ENCODE measurements around the gene CYREN.
"Not testable (repeated sequence)": the region's sequence is repeated elsewhere in the genome, so short reads cannot be mapped to it uniquely, and the experiment has no call there.

Gene CYREN, protein sequence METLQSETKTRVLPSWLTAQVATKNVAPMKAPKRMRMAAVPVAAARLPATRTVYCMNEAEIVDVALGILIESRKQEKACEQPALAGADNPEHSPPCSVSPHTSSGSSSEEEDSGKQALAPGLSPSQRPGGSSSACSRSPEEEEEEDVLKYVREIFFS

DNA sequence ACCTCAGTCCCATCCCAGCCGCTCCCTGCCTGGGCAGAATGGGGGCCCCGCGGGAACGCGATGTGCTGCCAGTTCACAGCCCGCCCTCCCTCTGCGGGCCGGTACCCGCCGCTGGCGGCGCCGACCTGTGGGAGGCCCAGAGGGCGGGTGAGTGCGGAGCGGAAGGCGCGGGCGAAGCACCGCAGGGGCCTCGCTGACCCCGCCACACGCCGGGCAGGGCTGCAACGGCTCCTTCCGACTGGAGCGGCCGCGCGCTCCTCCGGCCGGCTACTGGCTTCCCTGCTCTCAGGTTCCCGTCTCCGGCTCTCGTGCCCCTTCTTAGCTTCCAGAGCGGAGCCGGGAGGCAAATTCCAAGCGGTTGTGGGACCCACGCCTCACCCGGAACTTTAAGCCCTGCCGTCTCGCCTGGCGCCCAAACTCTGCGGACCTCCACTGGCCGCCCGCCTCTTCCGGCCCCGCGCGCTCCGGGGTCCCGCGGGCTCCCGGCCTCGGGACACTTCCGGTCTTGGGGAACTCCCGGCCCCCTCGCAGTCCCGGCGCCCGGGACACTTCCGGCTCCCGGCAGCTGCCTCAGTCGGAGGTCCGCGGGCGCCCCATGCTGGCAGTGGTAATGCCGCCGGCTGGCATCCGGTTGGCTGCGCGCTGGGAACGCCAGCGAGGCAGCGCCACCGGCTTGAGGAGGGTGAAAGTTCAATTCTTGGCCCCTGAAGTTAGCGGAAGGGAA, at the start of gene CYREN:
Gene CYREN, minus strand, starts transcription at position 434 of the 724 bp plus-strand sequence. CDS start 1,785 bp downstream, outside the sequence.
- FAIRE-seq: no peak

DNA sequence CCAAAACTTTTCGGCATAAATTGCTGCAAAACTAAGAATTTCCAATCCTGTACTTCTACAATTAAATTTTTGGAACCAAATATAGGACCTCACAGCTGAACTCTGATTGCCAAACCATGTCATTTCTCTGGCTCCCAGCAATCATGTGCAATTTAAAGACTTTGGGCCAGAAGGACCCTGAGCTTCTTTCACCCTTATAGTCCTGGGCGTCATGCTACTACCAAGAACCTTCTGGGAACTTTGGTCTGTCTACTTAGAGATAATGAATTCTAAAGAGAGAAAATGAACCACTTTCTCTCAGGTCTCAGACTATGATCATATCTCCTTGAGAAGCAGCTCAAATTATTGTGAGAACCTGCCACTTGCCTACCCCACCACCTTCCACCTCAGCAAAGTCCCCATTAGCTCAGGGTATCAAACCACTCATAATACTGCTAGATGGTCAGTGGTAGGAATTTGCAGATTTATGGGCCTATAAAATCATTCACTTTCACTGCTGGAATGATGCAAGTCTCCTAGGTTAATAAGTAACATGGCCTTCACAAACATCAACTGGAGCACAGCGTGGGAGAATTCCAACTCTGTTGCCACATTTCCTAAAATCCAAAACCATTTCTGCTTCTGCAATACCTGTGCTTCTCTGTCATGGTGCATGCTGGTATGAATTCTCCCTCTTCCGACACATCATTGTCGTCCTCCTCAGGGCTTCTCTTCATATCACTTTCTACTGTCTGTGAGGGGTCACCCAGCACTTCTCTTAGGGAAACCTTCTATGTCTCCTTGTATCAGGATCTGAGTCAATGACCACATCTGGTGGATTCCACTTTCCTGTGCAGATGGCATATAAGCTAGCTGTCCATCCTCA, 47.4 kb upstream of the CYREN start:
- FAIRE-seq: no peak

DNA sequence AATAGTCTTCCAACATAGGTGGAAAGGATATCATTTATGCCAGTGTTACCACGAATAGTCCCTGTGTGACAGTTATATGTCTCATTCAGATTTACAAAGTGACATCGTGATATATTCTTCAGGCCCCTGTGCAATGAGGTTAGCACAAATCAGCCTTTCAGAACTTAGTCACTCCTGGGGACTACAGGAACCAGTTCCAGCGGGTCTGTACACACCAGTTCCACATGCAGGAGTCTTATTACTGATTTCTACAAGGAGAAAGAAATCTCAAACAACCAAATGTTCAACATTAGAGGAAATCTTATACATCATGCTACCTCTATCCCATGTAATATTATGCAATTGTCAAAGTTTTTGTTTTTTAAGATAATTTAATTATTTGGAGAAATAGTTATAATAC, 45.2 kb upstream of the CYREN start:
- no peak for FAIRE-seq

DNA sequence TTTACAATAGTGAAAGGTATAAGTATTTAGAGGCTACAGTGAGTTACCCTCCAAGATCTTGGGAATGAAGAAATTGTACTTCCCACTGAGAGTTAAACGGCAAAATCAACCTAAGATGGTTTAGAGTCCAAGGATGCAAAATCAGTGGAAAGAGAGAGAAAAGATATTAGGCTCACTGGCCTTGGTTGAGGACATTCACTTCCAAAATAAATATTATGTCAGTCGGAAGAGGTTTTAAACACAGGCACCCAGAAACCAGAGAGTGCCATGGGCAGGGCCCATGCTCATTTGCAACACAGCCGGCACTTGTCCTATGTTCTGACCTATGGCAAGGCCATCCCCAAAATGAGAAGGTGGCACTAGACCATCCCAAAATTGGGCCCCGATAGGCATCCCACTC, 44.7 kb upstream of the CYREN start:
- no peak for FAIRE-seq

DNA sequence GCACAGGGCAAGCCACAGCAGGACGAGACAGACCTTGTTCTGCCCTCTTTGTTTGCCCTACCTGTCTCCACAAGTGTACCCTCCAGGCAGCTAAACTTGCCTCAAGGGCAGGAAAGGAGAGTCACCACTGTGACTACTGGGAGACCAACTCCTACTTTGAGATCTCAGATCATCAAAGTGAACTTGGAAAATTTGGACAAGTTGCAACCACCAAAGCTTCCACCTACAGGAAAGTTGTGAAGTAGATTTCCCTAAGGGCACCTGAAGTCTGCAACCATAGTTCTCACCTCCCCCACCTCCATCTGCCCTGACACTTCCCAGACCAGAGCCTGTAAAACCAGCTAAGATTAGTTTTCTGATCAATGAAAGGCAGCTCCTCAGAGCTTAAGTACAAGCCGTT, 43.3 kb upstream of the CYREN start:
- no peak for FAIRE-seq

DNA sequence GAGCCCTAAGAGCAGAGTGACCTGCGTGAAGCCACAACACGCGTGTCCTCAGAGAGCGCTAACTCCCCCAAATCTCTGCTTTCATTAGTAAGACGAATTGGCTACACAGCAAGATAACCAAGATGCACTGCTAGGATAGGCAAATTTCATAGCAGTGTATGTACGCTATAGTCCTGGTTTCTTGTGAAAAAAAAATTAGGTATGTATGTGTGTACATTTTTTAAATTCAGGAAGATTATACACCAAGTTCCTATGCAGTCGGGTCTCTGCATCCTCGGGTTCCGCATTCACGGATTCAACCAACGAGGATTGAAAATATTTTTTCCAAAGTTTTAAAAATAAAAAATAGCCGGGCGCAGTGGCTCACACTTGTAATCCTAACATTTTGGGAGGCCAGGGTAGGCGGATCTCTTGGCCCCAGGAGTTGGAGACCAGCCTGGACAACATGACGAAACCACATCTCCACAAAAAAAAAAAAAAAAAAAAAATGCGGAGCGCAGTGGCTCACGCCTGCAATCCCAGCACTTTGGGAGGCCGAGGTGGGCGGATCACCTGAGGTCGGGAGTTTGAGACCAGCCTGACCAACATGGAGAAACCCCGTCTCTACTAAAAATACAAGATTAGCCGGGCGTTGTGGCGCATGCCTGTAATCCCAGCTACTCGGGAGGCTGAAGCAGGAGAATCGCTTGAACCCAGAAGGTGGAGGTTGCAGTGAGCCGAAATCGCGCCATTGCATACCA, 41.6 kb upstream of the CYREN start:
- FAIRE-seq: not testable (repeated sequence)

DNA sequence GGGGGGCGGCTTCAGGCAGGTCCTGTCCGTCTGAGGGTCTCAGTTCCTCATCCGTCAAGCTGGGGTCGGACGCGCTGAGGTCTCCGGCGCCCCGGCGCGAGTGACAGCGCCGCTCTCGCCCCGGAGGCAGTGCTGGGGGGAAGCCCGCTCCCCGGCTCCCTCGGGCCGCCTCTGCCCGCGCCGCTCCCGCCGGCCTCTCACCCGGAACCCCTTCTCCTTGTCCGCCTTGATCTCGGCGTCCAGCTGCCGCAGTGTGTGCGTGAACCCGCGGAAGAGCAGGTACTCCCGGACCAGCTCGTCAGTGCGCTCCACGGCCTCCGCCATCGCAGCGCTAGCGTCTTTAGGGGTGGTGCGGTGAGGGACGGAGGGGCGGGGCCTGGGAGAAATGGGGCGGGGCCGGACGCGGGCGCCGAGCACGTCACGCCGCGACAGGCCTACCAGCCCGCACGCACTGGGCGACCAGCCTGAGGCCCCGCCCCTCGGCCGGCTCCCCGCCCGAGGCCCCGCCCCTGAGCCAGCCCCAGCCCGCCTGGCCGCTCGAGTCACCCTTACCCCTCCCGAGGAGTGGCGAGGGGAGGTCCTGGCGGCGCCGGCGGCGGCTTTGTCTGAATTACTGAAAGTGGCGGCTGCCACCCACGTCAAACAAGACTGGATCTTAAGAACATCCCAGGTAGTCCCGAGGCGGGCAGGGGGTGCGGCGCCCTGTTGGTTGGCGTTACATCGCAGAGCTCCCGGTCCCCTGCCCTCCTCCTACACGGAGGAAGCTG, 40.9 kb upstream of the CYREN start, which contains the start of gene WDR91:
Gene WDR91, minus strand, starts transcription at position 348 of the 767 bp plus-strand sequence. Its CDS starts 24 bp downstream, at position 324.
- FAIRE-seq: no peak

DNA sequence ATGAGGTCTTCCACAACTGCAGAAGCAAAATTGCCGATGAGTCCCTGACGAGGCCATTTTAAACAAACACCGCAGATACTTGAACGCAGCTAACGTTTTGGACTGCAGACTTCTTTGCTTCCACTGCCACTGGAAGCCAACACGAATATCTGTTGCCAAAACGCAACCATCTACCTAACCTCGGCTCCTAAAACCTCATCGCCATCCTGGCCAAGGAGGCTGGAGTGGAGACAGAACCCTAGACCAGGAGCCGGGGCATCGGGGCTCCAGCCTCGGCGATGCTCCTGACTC, 40.3 kb upstream of the CYREN start:
- FAIRE-seq: no peak

DNA sequence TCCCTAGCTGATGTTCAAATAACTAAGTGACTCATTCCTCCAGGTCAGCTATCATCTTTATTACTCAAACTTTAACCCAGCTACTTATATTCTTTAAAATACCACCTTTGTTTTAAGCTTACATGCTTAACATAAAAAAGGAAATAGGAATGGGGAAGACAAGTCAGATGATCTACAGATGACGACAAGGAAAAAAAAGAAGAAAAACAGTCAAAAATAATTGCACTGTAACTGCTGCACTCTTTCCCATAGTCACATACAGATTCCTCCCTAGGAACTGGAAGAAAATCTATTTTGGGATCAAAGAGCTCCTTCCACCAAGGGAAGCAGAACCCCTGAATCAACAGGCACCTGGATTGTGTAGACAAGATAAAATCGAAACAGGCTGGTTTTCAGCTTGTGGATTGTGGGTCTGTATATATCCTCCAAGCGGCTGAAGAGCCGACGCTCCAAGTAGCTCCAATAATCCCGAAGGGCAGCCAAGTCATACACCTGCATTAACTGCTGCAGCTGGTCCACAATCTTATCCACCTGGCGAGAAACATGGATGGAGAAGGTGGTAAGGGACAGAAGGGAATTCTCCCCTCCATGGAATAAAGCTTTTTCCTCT, 38.8 kb upstream of the CYREN start:
- FAIRE-seq: no peak

DNA sequence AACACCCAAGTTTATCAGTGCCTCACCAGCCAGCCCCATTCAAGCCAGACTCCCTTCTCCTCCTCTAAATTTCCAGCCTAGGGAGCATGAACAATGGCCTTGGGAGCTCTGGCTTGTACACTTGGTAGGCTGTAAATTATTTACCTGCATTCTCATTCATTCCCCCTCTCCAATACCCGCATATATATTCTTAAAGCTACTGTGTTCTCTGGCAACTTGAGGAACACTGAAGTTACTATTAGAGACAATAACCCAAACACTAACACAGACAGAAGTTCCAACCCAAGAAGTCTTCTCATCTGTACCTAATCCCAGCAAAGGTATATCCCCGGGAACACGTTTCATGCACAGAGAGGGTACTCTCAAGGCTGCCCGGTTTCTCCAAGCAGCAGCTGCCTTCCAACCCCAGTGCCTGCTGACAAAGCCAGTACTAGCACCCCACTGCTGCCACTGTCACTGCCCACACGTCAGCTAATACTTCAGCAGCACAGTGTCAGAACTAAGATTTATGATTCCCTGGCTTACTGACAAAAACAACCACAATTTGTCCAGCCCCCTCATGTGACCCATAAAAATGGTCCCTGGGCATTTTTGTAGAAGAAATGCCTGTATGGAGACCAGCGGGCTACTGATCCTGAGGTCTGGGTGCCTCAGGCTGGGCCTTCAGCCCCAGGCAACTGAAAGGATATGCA, 37.7 kb upstream of the CYREN start:
- no peak for FAIRE-seq

DNA sequence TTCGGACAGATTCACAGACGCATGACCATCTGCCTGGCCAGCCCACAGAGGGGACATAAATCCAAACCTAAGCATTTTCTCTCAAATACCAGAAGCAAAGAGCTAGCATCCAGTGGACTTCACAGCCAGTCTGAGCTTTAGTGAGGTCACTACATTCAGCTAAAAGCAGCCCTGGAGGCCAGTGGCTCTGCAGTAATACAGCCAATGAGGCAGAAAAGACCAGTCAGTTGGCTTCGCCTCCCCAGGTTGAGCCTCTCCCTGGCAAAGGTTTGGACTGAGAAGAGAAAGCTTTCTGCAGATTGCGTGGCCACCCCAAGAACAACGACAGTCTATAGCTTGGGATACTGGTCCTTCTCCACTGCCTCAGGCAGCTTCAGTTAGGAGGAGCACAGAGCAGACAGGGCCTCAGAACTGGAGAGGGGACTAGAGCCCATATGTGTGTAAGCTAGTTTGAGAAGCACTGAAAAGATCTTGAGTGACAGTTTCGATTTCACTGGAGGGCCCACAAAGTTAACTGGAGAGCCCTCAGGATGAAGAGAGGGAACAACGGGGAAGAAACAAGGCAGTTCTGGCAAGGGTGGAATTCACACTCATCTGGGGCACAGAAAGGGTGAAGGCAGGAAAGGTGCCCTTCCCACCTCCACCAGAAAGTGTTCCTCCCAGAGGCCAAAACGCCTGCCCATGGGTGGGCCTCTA, 37.0 kb upstream of the CYREN start:
- no peak for FAIRE-seq

DNA sequence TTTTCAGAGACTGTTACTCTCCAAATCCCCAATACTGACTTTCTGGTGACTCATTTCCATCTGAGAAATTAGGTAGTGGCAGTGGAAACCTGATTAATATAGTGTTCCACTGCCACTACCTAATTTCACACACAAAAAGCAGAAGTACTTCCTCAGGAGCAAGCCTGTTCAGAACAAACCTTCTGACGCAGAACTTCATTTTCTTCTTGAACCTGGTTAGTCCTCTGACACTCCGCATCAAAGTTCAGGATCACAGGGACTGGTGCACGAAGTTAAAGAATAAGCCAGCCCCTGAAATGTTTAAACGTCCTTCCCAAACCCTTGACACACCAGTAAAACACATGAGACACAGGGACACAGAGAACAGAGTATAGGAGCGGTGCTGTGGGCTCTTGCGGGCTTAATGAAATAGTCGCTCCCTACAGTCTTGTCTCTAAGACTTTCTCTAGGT, 36.5 kb upstream of the CYREN start:
- no peak for FAIRE-seq

DNA sequence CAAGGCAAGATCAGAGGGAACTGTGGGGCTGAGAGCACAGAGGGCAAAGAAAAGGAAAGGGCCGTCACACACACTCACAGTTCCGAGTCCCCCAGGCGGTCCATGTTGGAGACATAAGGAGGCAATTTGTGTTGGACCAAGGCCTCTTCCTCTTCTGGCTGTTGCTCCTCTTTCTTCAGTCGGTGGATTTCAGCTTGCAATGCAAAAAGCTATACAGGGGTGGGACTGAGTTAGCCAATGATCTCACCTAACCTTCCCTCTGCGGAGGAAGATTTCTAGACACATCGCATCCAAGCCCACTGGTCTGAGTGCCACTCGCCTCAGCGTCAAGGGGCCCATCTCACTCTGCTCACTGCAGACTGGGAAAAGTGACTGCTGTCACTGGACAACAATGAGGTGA, 35.3 kb upstream of the CYREN start:
- FAIRE-seq: no peak

DNA sequence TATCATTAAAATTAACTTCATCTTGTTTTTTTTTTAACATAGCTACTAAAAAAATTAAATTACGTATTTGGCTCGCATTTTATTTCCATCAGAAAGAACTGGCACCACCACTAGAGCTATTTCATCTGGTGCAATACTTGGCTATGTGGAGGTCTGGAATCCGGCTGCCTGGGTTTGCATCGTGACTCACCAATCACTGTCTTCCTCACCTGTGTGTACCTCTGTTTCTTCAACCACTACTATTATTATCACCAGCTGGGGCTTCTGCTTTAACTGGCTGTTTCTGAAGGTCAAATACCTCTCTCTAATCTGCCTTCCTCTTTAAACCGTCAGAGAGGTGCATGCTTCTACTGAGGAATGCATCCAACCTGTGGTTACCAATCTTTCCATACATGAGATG, 34.4 kb upstream of the CYREN start:
- FAIRE-seq: no peak

DNA sequence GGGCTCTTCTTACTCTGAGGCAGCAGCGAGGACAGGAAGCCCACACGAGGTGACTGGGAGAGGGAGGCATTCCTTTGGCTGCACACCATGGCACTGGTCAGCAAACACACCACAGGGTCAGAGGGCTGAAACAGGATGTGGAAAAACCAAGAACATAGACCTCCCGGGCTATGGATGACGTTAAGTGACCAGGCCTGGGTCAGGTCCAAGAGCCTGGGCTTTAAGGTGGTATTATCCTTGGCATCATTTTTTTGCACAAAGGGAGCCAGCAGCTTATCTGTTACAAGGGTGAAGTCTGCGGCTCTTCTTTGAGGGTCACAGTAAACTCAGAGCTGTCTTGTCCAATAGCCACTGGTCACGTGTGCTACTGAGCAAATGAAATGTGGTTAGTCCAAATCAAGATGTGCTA, 33.8 kb upstream of the CYREN start:
- no peak for FAIRE-seq

DNA sequence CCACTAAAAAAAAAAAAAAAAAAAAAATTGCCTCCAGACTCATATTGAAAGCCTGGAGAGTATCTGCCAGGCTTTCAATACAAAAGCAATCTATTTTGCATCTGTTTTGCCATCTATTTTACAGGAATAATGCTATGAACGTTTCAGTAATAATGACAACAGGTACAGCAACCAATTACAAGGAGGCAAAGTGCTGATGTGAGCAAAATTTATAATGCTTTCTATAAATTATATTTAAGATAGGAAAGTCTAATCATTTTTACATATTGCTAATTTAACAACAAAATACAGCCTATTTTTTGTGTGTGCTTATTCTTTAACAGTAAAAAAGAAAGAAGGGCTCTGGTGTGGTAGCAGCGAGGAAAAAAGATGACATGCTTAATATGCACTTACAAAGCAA, 30.8 kb upstream of the CYREN start:
- FAIRE-seq: no peak

DNA sequence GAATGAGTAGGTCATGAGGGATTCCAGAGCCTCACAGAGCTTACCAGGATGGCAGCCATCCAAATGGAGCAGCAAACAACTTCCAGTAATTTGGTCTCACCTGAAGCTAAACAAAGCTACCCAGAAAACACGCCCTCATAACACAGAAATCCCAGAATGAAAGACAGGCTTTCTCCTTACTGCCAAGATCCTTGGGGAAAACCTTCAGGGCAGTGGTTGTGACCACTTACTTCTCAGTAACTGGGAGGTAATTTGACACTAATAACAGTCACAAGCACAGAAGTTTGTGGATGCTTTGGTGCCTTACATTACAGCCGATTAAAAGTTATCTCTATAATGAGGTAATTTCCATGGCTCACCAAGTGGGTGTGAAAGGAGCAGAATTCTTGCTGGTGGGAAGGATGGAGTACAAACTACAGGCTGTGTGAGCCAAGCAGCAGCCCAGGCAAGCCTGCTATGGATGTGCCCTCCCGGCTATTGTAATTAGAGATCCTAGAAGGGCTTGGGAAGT, 30.4 kb upstream of the CYREN start:
- FAIRE-seq: no peak

DNA sequence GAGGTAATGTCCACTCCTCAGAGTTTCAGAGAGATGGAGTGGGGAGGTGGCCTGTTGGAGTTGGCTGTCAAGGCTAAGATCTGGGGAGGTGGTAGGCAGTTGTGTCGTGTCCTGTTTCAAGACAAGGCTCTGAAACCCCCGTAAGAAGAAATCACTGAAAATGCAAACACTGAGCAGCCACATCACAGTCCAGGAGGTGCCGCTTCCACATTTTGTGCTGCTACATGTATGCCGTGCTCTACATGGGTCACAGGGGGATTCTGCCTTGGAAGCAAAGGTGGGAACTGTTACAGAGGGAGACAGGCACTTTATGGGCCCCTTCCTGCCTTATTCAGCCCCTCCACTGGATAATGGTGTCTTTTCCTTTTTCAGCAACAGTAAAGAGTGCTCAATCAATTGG, 28.9 kb upstream of the CYREN start:
- no peak for FAIRE-seq

DNA sequence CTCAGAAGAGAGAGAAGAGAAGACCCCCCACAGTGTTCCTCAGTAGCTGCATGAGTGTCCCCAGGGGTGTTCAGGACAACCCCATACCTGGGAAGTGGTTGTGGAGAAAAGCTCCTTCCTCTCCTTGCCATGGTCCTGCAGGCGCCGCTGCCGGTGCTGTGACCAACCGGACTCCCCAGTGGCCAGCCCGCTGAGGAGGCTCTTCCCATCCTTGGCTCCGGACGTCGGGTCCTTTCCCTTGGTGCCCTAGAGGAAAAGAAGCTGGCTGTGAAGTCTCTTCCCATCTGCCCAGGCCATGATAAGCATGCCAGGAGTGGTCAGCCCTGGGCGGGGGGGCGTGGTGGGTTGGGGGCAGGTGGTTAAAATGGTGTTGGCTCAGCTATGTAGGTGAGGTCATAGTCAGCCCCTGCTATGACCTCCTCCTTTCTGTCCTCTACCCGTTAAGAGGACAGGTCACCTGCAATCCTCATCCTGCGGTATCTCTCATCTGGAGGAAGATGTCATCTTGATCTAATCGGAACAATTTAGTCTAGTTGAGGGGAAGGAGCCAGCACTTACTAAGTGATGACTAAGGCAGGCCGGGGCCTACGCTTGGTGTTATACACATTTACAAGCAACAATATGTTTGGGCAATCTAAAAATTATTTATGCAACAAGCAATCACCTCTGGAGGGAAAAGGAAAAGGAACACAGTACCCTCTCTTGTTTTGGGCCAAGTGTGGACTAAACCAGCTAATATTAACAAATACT, 27.6 kb upstream of the CYREN start:
- FAIRE-seq: no peak

DNA sequence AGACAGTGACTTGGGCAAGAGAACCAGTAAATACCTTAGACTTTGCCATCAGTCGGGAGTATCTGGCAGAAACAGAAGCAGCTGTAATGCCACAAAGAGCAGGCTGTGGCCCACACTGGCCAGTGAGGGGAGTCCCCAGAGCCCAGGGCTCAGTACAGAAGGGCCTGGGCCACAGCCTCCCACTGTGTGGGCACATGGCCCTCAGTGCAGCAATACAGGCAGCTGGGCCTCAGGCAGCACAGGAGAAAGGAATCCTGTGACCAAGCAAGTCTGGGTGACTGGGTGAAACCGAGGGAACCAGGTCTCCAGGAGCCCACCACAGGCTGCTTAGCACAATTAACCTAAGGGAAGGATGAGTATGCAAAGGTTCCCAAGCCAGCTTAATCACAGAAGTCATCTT, 26.8 kb upstream of the CYREN start:
- no peak for FAIRE-seq
